OCI-LY3 (cell line): ENCODE data around the gene MBNL1.

Experiments used
- EZH2phosphoT487 ChIP-seq: fragments of 200-600 bp; shearing (Covaris generic); IDR thresholded peaks from 2 replicates; pipeline ENCODE4 v1.6.1; 2018; ENCODE audit warnings: antibody characterized with exemption, mixed run types, low read depth
- TF ChIP-seq, protein P1 (sequence below): fragments of 200-600, 300-600 bp; sonication (generic); IDR thresholded peaks from 2 replicates; pipeline ENCODE4 v1.5.1; 2014; ENCODE audit warnings: antibody characterized with exemption, low read length, low read depth

- TF ChIP-seq, protein P1, sequence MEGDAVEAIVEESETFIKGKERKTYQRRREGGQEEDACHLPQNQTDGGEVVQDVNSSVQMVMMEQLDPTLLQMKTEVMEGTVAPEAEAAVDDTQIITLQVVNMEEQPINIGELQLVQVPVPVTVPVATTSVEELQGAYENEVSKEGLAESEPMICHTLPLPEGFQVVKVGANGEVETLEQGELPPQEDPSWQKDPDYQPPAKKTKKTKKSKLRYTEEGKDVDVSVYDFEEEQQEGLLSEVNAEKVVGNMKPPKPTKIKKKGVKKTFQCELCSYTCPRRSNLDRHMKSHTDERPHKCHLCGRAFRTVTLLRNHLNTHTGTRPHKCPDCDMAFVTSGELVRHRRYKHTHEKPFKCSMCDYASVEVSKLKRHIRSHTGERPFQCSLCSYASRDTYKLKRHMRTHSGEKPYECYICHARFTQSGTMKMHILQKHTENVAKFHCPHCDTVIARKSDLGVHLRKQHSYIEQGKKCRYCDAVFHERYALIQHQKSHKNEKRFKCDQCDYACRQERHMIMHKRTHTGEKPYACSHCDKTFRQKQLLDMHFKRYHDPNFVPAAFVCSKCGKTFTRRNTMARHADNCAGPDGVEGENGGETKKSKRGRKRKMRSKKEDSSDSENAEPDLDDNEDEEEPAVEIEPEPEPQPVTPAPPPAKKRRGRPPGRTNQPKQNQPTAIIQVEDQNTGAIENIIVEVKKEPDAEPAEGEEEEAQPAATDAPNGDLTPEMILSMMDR: no peak
- TF ChIP-seq EZH2phosphoT487: no peak
These were observed at the start of gene MBNL1 for GRCh38 chr3:152268555-152269055.
